GM19043 (cell line): Measurements from ENCODE around the gene C19orf25.
"Not testable (repeated sequence)": the region's sequence is repeated elsewhere in the genome, so short reads cannot be mapped to it uniquely, and the experiment has no call there.

ENCODE experiments used
- ATAC-seq: cut with Tn5 transposase; IDR thresholded peaks from one replicate; pipeline ENCODE4 v1.9.1; 2021; ENCODE audit warnings: low read depth; ENCODE audit not compliant: unreplicated experiment

Gene C19orf25

GRCh38 chr19:1512671-1513498 is 33.9 kb upstream of the C19orf25 start, which contains the start of gene ADAMTSL5:
ADAMTSL5 (minus strand) TSS chr19:1513019; CDS start chr19:1510943, 2,076 bp downstream.
- no peak for ATAC-seq

- ATAC-seq = no peak
Observed at GRCh38 chr19:1511318-1512317, 32.6 kb upstream of the C19orf25 start.

GRCh38 chr19:1510807-1511206 is 31.8 kb upstream of the C19orf25 start:
- ATAC-seq = no peak

GRCh38 chr19:1510442-1510806 is 31.4 kb upstream of the C19orf25 start:
- no peak for ATAC-seq

- no peak for ATAC-seq
Observed at GRCh38 chr19:1509602-1510441, 30.8 kb upstream of the C19orf25 start.

- no peak for ATAC-seq
Observed at GRCh38 chr19:1508507-1508856, 29.5 kb upstream of the C19orf25 start.

- no peak for ATAC-seq
Observed at GRCh38 chr19:1507763-1508506, 28.9 kb upstream of the C19orf25 start.

- ATAC-seq = no peak
Observed at GRCh38 chr19:1507192-1507660, 28.2 kb upstream of the C19orf25 start.

GRCh38 chr19:1505991-1506881 is 27.2 kb upstream of the C19orf25 start:
- ATAC-seq = no peak

- ATAC-seq = no peak
Observed at GRCh38 chr19:1505012-1505411, 26.0 kb upstream of the C19orf25 start.

- no peak for ATAC-seq
Observed at GRCh38 chr19:1503925-1504773, 25.1 kb upstream of the C19orf25 start.

GRCh38 chr19:1503089-1503924 is 24.3 kb upstream of the C19orf25 start:
- no peak for ATAC-seq

GRCh38 chr19:1502433-1503088 is 23.5 kb upstream of the C19orf25 start:
- no peak for ATAC-seq

- ATAC-seq = no peak
Observed at GRCh38 chr19:1501200-1501595, 22.2 kb upstream of the C19orf25 start.

- ATAC-seq = not testable (repeated sequence)
Observed at GRCh38 chr19:1499231-1499630, 20.2 kb upstream of the C19orf25 start.

- ATAC-seq = no peak
Observed at GRCh38 chr19:1497578-1498235, 18.7 kb upstream of the C19orf25 start.
